GM19468 (cell line): Measurements from ENCODE around the gene VPREB1.
"Not testable (repeated sequence)": the region's sequence is repeated elsewhere in the genome, so short reads cannot be mapped to it uniquely, and the experiment has no call there.

Experiments
- ATAC-seq: cut with Tn5 transposase; IDR thresholded peaks from one replicate; pipeline ENCODE4 v1.9.1; 2021; ENCODE audit warnings: mild to moderate bottlenecking, moderate library complexity, moderate number of reproducible peaks; ENCODE audit not compliant: unreplicated experiment; ENCODE audit errors: extremely low read depth

The VPREB1 gene

DNA sequence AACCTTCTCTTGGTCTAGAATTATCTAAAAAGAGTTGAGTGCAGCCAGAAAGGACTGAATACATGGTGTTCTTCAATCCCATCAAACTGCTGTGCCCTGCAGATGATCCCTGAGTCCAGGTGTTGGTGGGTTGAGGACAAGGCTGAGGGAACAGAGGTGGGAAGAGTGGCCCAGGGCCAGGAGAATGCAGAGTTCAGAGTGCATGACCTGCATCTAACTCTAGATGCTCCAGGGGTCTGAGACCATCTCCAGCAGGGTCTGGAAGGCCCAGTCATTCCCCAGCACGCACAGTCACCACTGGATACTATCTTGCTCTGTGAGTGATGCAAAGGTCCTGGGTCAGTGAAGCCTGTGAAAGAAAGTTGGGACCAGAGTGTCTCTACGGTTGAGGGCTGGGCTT is 2.1 kb upstream of the VPREB1 start:
- no peak for ATAC-seq

DNA sequence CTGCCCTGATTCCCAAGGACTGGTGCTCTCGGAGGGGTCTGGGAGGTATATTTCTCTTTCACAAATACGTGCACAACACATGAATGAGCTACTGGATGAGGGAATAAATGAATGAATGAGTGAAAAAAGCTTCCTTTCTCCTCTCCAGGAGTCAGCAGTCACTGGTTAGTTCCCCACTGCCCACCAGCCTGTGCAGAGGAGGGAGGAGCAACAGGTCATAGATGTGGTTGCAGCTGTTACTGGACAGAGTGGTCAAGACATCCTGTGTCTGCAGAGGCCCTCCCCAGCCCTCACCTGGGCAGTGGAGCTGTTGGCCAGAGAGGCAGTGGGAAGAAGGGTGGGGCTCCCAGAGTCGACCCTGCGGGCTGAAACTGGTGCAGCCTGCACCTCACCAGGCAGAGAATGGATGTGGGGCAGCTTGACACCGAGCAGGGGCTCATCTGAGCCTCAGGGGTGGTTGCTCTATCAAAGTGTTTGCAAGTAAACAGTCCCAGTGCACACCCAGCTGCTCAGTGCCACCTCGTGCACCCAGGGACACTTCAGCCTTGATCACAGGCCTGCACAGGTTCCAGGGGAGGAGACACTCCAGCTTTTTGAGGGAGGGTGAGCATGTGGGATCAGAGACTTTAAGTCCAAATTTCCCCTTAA is 1.4 kb upstream of the VPREB1 start:
- ATAC-seq, result no peak

DNA sequence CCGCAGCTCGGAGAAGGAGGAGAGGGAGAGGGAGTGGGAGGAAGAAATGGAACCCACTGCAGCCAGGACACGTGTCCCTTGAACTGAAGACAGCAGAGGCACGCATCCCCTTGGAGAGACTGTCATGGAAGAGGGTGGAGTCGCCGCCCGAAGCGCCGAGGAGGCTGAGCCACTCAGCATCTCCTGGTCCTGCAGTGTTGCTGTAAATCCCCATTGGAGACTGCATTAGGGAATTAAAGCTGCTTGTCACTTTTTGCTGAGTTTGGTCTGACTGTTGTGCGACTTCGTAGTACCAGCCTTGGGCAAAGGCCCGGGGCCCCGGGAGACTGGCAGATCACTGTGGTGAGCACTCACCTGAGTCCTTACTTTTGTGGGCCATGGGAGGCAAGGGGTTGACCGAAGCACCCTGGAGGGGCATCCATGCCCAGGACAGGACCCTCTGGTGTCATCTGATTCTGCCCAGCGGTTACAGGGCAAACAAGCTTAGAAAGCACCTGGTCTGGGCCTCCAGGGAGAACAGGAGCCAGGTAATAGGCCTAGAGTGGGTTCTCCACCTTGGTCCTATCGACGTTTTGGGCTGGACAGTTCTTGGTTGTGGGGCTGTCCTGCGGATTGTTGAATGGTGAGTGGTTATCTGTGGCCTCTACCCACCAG is 797 bp downstream of the VPREB1 start:
- no peak for ATAC-seq

DNA sequence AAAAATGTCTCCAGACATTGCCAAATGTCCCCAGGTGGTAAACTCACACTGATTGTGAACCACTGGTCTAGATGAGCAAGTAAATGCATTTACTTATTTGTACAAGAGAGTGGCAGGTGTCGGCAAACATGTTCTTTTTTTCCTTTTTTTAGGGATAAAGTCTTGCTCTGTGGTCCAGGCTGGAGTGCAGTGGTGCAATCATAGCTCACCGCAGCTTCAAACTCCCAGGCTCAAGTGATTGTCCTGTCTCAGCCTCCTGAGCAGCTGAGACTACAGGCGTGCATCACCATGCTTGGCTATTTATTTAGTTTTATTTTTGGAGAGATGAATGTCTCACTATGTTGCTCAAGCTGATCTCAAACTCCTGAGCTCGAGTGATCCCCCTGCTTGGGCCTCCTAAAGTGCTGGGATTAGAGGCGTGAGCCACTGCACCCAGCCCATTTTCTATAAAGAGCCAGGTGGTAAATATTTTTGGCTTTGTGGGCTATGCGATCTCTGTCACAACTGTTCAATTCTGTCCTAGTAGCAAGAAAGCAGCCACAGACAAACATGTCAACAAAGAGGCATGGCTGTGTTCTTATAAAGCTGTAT is 1.4 kb downstream of the VPREB1 start:
- ATAC-seq, result no peak

DNA sequence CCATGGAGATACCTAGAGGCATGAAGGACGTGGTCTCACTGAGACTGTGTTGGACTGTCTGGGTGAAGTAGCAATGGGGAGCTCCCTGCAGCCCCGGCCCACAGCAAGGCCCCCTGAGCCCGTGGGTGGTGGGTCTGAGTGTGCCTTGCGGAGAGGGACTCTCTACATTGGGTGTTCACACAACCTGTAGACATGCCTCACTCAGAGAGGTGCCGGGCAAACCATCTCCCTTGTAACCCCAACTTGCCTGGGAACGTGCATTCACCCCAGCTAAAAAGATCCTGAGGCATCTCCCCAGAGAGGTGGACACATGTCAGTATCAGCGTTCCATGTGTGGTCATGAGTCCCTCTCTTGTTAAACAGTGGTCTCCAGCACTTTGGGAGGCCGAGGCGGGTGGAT is 2.1 kb downstream of the VPREB1 start:
- ATAC-seq, result no peak

DNA sequence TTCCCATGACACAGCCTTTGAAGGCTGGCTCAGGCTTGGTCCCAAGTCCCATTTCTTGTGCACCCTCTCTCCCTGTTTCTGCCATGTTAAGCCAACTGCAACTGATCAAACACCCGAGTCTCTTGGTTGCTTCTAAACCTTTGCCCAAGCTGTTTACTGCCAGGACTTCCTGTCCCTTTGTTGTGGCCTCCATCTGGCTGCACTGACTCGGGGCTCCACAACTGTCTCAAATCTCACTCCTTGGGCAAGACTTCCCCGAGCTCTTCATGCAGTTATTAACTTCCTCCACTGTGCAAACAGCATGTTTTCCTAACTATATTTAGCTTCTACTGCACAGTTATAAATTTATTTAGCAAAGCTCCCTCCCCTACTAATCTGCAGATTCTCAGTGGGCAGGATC is 4.3 kb downstream of the VPREB1 start:
- ATAC-seq, result no peak

DNA sequence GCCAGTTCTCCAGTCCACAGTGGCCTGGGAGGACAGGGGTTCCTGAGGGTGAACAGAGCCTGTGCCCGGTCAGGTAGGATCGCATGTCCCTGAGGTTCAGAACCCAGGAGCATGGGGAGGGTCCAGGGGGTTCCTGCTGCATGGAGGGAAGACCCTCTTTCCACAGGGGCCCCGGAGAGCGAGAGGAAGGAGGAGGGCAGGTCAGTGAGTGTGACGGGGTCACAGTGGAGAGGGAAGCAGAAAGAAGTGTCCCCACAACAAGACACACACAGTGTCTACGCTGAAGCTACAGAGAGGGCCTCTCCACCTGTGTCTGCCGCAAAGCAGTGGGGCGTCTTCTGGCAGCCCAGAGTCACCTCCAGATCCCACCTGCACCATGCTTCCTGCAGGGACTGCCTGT is 6.1 kb downstream of the VPREB1 start:
- not testable (repeated sequence) for ATAC-seq

DNA sequence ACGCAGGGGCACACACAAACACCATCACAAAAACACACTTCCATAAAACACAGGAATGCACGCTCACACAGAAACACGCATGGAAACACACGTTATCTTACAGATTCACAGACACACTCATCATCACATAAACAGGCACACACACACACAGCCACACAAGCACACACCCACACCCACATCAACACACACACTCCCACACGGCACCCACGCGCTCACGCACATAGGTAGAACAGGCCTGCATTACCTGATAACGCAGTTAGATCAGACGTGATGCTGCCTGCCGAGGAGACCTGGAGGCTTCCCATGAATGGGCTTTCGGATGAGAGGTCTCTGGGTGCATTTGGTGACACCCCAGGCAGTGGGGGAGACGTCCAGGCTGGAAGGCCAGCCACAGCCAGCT is 11.5 kb downstream of the VPREB1 start:
- ATAC-seq, result not testable (repeated sequence)

DNA sequence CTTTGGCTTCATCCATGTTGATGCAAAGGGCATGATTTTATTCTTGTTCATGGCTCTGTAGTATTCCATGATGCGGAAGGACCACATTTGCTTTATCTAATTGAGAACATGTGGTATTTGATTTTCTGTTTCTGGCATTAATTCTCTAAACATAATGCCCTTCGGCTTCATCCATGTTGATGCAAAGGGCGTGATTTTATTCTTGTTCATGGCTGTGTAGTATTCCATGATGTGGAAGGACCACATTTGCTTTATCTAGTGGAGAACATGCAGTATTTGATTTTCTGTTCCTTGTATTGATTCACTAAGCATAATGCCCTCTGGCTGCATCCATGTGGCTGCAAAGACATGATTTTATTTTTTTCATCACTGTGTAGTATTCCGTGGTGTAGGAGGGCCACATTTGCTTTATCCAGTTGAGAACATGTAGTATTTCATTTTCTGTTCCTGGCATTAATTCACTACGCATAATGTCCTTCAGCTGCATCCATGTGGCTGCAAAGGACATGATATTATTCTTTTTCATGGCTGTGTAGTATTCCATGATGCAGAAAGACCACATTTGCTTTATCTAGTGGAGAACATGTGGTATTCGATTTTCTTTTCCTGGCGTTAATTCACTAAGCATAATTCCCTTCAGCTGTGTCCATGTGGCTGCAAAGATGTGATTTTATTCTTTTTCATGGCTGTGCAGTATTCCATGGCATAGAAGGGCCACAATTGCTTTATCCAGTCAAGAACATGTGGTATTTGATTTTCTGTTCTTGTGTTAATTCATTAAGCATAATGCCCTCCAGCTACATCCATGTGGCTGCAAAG is 14.2 kb downstream of the VPREB1 start:
- ATAC-seq, result not testable (repeated sequence)

DNA sequence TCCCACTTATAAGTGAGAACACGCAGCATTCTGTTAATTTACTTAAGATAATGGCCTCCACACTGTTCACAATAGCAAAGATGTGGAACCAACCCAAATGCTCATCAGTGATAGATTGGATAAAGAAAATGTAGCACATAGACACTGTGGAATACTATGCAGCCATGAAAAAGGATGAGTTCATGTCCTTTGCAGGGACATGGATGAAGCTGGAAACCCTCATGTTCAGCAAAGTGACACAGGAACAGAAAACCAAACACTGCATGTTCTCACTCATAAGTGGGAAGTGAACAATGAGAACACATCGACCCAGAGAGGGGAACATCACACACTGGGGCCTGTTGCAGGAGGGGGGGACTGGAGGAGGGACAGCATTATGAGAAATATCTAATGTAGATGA is 15.6 kb downstream of the VPREB1 start:
- not testable (repeated sequence) for ATAC-seq

DNA sequence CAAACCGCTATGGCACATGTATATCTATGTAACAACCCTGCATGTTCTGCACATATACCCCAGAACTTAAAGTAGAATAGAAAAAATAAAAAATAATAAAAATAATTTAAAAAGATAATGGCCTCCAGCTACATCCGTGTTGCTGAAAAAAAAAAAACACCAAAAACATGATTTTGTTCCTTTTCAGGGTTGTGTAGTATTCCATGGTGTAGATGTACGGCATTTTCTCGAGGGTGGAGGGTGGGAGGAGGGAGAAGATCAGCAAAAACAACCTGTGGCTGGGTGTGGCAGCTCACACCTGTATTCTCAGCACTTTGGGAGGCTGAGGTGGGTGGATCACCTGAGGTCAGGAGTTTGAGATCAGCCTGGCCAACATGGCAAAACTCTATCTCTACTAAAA is 16.0 kb downstream of the VPREB1 start:
- ATAC-seq, result not testable (repeated sequence)

DNA sequence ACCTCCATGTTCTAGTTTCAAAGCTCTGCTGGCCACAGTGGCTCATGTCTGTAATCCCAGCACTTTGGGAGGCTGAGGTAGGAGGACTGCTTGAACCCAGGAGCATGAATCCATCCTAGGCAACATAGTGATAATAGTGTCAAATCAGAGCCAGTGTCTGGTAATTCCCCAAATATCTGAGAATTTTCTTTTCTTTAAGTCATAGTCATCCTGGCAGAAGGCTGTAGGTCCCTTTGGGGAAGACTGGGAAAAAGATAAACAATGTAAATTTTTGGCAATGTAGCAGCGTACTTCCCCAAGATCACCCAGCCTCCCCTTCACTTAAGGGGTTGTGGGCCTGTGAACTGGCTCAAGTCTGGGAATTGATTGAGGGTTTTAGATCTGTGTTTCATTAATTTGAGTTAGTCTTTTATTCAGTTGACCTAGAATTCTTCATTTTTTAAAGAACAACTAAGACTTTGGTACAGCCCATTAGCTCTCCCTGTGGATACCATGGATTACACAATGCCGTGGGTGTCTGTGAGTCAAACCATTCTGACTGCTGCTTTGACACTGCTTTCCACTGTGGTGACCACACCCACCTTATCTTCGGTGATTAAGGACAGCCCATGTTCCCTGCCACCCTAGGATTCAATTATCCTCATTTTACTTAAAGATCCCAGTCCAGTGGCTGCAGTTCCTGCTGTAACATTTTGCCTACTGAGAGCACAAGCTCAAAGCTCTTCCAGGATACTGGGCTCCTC is 17.9 kb downstream of the VPREB1 start:
- ATAC-seq, result not testable (repeated sequence)

DNA sequence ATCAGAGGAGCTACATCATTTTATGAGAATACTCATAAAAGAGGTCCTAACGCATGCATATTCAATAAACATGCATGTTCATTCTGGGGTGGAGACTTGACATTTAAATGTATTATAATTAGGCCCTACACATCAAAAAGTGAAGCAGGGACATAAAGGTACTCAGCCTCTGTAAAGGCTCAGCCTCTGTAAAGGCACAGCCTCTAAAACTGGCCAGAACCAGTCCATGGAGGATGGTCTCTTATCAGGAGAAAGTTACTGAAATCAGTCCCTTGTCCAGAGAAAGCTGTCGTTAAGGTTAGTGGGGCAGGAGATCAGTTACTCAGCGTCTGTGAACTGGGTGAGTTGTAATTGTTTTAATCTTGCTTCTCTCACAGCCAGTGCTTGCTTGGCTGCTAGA is 19.2 kb downstream of the VPREB1 start:
- ATAC-seq, result not testable (repeated sequence)

DNA sequence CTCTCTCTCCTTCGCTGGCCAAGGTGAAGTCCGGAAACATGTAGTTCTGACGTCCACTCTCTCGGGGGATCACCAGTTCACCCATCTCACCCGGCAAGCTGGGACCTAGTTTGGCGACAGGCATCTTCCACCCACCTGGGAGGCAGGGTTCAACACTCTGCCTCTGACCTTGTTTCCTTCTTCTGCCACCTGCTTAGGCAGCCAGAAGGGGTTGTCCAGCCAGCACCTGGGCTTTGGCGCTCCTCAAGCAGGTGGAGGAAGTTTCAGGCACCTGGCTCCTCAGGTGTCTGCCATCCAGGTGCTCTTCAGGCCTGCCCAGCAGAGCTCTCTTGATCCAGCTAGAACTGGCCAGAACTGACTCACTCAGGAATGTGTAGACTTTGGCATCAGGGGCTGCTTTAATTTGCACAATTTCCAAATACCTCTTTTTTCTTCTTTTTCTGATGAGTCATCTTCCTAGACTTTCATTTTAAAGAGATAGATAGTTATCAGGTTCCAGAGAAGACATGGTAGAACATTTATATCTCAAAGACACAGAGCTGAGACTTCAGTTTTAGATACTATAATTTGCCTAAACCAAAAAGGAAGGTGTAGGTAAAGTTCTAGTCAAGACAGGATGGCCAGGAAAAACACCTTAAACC is 25.6 kb downstream of the VPREB1 start:
- not testable (repeated sequence) for ATAC-seq

DNA sequence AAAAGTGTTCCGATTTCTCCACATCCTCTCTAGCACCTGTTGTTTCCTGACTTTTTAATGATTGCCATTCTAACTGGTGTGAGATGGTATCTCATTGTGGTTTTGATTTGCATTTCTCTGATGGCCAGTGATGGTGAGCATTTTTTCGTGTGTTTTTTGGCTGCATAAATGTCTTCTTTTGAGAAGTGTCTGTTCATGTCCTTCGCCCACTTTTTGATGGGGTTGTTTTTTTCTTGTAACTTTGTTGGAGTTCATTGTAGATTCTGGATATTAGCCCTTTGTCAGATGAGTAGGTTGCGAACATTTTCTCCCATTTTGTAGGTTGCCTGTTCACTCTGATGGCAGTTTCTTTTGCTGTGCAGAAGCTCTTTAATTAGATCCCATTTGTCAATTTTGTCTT is 32.8 kb downstream of the VPREB1 start:
- not testable (repeated sequence) for ATAC-seq

DNA sequence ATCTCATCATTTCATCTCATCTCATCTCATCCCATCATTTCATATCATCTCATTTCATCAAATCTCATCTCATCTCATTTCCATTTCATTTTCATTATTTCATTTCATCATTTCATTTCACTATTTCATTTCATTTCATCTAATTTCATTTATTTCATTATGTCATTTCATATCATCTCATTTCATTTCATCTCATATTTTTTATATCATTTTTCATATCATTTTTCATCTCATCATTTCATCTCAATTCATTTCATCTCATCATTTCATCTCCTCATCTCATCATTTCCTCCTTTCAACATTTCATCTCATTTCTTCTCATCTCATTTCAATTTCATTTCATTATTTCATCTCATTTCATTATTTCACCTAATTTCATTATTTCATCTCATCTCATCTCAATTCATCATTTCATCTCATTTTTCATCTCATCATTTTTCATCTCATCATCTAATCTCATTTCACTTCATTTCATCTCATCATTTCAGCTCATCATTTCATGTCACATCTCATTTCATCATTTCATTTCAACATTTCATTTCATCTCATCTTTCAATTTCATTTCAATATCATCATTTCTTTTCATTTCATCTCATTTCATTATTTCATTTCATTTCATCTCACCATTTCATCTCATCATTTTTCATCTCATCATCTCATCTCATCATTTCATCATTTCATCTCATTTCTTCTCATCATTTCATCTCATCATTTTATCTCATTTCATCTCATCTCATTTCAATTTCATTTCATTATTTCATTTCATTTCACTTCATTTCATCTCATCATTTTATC is 40.6 kb downstream of the VPREB1 start:
- ATAC-seq, result not testable (repeated sequence)

DNA sequence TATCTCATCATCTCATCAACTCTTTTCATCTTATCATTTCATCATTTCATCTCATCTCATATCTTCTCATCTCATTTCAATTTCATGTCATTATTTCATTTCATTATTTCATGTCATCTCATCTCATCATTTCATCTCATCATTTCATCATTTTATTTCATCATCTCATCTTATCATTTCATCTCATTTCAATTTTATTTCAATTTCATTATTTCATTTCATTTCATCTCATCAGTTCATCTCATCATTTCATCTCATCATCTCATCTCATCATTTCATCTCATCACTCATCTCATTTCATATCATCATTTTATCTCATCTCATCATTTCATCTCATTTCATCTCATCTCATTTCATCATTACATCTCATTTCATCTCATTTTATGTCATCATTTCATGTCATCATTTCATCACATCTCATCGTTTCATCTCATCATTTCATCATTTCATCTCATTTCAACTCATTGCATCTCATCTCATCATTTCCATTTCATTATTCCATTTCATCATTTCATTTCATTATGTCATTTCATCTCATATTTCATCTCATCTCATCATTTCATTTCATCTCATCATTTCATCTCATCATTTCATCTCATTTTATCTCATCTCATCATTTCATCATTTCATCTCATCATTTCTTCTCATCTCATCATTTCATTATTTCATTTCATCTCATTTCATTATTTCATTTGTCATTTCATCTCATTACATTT is 42.0 kb downstream of the VPREB1 start:
- ATAC-seq, result not testable (repeated sequence)

DNA sequence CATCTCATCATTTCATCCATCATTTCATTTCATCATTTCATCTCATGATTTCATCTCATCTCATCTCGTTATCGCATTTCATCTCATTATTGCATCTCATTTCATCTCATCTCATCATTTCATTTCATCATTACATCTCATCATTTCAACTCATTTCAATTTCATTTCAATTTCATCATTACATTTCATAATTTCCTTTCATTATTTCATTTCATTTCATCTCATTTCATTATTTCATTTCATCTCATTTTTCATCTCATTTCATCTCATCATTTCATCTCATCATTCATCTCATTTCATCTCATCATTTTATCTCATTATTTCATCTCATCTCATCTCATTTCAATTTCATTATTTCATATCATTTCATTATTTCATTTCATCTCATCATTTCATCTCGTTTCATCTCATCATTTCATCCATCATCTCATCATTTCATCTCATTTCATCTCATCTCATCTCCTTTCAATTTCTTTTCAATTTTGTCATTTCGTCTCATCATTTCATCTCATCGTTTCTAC is 42.6 kb downstream of the VPREB1 start:
- not testable (repeated sequence) for ATAC-seq
